DMS 273 (cell line): ENCODE data around the gene CARNS1.
"Not testable (repeated sequence)": the region's sequence is repeated elsewhere in the genome, so short reads cannot be mapped to it uniquely, and the experiment has no call there.

ENCODE experiments used
- DNase-seq: peaks from one replicate; lab custom pipeline; 2025; ENCODE audit not compliant: unreplicated experiment; lab: John Stamatoyannopoulos, UW

CARNS1 gene

DNA sequence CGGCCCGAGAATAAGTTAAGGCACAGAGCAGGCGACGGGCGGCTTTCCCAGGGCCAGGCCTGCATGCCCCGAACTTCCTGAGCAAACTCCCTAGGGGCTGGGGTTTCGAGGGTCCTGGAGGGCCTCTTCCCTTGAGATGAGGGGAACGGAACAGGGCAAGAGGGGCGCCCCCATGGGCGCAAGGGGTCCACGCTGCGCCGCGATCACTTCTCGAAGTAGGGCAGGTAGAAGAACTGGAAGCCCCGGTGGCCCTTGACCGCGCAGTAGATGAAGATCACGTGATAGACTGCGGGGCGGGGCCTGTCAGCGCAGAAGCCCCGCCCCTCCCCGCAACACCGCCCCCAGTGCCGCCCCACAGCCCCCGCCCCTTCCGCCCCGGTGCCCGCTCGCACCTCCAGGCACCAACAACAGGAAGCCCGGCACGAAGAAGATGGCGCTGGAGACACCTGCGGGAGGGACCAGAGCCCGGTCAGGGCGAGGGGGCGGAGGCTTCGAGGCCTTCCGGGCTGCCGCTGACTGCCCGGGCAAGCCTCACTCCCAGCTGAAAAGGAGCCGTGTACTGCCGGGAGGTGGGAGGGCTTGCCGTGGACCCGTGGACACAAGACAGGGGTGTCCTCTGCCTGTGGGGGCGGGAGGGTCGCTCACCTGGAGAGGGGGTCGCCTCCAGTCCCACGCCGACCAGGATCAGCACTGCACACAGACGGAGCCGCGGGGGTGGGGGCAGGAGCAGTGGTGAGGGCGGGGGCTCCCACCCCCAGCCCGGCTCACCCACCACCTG is 49.1 kb downstream of the CARNS1 start:
- no peak for DNase-seq

DNA sequence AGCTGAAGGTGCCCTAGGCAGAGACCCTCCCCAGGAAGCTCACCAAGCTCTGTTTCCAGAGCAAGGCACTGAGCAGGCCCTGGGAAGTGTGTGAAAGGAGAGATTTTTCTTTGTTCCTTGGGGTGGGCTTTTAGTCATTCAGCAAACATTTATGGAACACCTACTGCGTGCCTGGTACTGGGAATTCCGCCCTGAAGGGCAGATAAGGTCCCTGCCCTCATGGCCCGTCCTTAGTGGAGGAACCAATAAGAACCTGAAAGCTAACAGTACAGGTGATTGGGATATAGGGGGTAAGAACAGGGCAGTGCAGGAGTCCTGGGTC is 49.7 kb downstream of the CARNS1 start:
- no peak for DNase-seq

GRCh38 chr11:67465530-67465929 is 50.1 kb downstream of the CARNS1 start:
- DNase-seq, result not testable (repeated sequence)

DNA sequence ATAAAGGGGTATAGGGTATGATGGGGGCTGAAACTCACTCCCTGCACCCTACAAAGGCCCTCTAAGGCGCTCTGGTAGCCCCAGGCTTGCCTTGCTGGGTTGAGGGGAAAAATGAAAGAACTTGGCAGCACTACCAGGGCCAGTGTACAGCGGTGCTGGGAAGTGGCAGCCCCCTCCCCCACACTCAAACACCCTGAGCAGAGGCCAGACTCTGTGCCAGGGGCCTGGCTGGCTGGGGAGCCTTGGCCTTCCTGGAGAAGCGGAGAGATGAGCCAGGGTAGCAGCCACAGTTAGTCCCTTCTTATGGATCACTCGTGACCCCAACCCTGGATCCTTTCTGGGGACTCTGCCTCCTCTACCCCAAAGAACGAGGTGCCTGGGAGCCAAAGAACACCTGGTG is 50.9 kb downstream of the CARNS1 start:
- DNase-seq, result no peak

- DNase-seq, result no peak
Observed at GRCh38 chr11:67466962-67467771, 51.7 kb downstream of the CARNS1 start.

DNA sequence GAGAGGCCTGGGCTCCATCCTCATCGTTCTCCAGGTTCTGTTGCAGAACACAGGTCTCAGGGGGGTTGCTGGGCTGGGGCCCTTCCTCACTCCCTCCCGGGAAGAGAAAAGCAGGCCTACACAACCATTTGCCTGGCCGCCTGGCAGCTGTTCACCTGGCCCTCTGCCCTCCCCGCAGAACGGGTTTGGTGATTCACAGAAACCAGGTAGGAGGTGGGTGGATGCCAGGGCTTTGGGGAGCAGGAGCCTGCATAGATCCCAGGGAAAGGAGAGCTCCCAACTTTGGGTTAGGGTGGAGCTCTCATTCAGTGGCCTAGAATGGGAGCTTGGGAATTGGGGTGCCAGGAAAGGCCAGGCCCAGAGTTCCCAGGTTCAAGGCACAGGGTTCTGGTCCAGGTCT is 52.6 kb downstream of the CARNS1 start:
- DNase-seq, result peak; percentile 59

- no peak for DNase-seq
Observed at GRCh38 chr11:67468456-67468758, 52.9 kb downstream of the CARNS1 start.

DNA sequence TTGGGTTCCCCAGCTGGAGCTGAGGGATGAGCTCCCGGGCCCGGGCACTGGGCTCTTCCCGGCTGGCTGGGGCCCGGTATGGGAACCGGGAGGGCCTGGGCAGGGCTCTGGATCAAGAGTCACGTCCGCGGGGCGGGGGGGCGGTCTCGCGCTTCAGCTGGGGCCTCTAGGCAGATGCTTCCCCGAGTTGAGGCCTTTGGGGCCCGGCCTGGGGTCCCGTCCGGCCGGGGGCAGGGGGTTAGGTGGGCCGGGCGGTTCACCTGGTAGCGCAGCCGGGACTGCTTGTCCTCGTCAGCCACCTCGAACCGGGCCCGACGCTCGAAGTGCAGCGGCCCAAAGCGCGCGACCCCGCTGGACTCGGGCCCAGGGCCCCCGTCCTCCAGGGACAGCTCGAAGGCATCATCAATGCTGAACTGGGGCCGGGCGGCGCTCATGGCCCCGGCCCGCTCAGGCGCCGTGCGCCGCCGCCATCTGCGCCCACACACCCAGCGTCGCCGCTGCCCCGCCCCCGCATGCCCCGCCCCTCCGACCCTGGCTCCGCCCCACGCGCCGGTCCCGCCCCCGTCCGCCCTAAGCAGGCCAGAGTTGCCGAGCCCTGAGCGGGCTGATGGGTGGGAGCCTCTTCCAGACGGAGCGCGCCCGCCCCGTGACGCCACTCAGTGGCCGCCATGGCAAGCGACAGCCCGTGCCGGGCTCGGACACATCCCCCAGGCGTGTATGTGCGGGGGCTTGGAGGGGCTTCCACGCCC is 53.5 kb downstream of the CARNS1 start, which contains the start of gene TMEM134:
TSS of gene TMEM134 (minus strand) at position 493 of the 749 bp plus-strand sequence. CDS start at position 434, 59 bp downstream.
- peak; percentile 92 for DNase-seq

- DNase-seq, result no peak
Observed at GRCh38 chr11:67469508-67469811, 54.0 kb downstream of the CARNS1 start.

DNA sequence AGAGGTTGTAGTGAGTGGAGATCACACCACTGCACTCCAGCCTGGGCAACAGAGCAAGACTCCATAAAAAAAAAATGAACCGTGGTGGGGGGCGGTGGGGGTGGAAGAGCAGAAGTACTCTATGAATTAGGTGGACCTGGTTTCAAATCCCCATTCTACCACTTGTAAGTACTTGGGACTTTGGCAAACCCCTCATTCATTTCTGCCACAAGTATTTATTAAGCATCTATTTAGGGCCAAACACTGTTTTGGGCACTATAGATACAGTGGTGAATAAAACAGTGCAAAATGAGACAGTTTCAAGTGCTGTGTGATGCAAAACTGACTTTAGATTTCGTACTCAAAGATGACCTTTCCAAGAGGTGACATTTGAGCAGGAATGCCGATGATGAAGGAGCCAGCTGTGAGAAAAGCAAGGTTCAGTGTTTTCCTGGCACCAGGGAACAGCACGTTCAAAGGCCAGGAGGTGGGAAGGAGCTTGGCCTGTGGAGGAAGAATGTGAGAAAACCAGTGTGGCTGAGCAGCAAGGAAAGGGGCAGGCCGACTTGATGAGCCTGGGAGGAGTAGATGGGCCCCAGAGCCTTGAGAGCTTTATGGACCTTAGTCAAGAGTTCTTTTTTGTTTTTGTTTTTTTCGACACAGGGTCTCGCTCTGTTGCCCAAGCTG is 55.0 kb downstream of the CARNS1 start:
- DNase-seq, result no peak

DNA sequence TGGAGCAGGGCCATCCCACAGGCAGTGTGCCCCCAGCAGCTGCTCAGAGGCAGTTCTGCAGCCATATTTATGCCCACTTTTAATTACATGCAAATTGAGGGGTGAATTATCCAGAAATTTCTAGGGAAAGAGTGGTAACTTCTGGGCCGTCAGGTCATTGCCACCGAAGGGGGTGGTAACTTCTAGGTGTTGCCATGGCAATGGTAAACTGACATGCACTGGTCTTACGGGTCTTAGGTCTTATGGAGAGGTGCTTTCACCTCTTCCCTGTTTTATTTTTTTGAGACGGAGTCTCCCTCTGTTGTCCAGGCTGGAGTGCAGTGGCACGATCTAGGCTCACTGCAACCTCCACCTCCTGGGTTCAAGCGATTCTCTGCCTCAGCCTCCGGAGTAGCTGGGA is 57.4 kb downstream of the CARNS1 start:
- no peak for DNase-seq
